KBM-7 (cell line): Measurements from ENCODE around the gene TEDC2.

Source experiments
- DNase-seq: peaks from one replicate; pipeline ENCODE4 v3.0.0-alpha.2; 2015
- in situ Hi-C: fragments of 300-500 bp; cut with MboI; formaldehyde crosslinking; loops from 2 replicates; pipeline ENCODE4 v1.14.3; 2020; ENCODE audit warnings: low sequenced_read_pairs, low pct_unique_long_range_greater_than_20kb, mixed read lengths

TEDC2 gene

DNA sequence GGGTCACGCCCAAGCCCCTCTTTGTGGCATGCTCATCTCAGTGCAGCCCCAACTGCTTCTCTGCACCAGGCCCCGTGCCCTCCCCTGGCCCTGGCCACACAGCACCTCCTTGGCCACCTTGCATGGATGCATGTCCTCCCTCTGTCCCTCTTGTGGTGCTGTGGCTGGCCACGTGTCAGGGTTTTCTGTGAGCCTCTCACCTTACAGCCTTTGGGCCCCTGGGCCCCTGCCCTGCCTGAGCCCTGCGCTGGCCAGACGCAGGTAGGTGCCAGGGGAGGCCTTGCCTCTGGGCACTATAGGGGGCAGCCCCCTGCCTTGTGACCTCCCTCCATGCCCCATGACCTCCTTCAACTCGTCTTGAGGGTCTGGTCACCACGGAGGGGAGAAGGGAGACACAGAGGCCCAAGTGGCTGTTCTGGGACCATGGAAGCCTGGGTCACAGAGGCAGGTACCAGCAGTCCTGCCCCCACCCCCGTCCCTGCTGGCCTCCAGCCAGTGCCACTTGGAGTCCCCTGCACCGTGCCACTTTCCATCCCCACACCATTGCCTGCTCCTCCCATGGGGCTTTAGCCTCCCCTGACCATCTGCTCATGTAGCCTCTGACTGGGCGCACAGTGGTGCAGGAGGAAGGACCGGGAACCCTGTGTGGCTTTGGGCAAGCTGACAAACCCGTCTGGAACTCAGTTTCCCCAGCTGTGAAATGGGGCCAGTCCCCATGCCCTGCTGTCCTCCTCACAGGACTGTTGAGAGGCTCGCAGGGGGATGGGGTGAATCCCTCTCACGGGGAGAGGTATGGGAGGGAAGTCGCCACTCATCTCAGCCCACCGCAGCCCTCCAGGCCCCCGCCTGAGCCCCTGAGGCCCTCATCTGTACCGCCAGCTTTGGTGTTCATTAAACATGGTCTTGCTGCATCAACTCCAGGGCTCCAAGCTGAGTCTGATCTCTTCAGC lies 42.3 kb downstream of the TEDC2 start:
- in situ Hi-C loops = no loop called here
- DNase-seq = no peak

DNA sequence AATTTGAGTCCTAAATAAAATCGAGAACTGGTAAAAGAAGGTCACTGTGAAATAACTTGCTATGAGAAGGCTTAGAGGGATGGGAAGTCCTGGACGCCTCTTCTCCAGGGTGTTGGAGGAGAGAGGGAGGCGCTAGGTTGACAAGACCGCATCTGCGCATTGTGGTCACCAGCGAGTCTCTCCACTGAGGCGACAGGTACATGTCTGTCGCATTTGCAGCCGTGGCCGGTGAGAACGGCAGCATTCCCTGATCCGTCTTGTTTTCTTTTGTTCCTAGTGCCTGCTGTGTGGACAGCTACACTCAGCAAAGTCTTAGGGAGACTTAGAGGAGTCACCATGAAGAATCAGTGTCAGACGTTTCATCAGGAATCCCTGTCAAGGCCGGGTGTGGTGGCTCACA lies 45.8 kb downstream of the TEDC2 start:
- in situ Hi-C loops = no loop called here
- DNase-seq = no peak

- peak; percentile 57 for DNase-seq
- in situ Hi-C loops = no loop called here
Observed at GRCh38 chr16:2507052-2507659, 47.2 kb downstream of the TEDC2 start.

DNA sequence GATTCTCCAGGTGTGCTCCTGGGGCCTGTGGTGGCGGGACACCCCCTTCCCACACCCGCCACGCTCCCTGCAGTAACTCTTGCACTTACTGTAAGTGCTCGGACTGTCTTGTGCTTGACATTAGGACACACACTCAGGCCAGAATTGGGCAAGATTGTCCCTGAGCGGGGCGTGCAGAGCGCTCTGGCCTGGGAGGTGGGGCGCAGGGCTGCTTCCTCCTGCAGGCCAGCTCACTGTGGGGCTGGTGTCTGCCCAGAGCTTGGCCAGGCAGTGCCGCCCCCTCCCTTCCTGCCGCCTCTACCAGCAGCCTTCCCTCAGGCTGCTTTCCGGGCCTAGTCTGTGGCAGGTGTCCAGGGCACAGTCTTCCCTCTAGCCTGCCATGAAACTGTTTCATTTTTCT lies 47.8 kb downstream of the TEDC2 start:
- DNase-seq = no peak
- in situ Hi-C loops = no loop called here

- in situ Hi-C loops = no loop called here
- no peak for DNase-seq
Observed at GRCh38 chr16:2508722-2509400, 49.0 kb downstream of the TEDC2 start.

- in situ Hi-C loops = no loop called here
- no peak for DNase-seq
Observed at GRCh38 chr16:2511128-2511800, 51.4 kb downstream of the TEDC2 start.

DNA sequence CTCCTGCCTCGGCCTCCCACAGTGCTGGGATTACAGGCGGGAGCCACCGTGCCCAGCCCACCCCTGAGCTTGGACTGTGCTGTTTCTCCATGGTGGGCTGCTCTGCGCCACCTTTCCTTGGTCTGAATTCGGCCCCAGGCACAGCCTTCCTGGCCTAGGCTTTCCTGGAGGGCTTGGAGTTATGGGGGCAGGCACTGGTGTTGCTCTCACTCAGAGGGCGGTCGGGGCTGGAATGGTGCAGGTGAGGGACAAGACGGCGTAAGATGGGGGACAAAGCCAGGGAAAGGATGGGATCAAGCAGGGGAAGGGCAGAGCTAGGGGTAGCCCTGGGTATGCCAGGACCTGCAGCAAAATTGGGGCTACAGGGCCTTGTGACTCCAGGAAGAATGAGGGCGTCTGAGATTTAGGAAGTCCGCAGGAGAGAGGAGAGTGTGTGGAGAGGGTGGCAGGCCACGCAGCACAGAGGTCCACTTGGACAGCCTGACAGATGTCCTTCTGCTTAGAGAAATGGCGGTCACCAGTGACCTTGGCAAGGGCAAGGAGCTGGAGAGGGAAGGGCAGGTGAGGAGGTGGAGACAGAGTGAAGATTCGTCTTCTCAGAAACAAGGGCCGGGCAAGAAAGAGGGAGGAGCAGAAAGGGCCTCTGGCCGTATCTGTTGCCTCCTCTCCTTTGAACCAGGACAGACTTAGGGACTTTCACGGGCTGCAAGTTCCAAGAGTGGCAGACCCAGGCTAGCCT lies 52.3 kb downstream of the TEDC2 start:
- in situ Hi-C loops = no loop called here
- DNase-seq = no peak

GRCh38 chr16:2512735-2513404 lies 53.0 kb downstream of the TEDC2 start:
- in situ Hi-C loops = no loop called here
- no peak for DNase-seq

DNA sequence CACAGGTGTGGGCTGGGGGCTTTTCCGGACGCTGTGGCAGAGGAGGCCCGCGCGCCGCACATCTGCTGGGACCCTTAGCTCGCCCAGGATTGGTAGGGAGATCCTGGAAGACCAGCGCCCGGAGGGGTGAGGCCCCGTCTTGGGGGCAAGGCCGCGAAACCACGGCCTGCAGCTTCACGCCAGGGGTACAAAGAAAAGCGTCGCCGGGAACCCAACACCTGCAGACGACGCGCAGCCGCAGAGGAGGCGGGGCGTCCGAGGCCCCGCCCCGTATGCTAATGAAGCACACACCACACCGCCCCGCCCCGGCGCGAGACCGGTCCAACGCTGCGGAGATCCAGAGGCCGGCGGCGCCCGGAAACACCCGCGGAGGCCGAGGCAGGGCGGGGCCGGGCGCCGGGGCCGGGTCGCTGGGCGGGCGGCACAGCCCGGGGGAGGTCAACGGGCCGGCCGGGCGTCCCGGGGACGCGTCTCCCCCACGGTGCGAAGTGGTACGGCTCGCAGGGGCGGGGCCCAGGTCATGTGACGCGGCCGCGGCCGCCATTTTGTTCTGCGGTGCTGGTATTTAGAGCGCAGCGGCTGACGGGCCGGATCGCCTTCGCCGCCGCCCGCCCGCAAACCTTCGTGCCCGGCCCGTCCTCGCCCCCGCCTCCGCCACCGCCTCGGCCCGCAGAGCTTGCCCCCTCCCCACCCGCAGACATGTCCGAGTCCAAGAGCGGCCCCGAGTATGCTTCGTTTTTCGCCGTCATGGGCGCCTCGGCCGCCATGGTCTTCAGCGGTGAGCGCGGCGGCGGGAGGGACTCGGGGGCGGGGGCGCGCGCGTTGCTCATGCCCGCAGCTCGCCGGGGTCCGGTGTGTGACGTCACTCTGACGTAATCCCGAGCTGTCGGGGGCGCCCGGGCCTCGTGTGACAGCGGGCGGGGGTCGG lies 53.8 kb downstream of the TEDC2 start, which contains the start of gene ATP6V0C:
Gene ATP6V0C, plus strand, starts transcription at position 548 of the 928 bp plus-strand sequence. Its CDS starts 152 bp downstream, at position 700.
- in situ Hi-C loops = no loop called here
- DNase-seq = peak; percentile 90
